Measurements from ENCODE around the gene VSTM5.

GRCh38 chr11:93807980-93808379 is 42.4 kb downstream of the VSTM5 start:
- TF ChIP-seq CTCF (IDR thresholded peaks at IDR 0.05), result no peak
- no peak for TF ChIP-seq POLR2AphosphoS5 (IDR thresholded peaks at IDR 0.05)
- TF ChIP-seq POLR2A (IDR thresholded peaks at IDR 0.05), result no peak

All from sigmoid colon (tissue), 4 donors.